B cell (primary cell): ENCODE data around the gene PACSIN2.

Experiments used
- CTCF ChIP-seq: fragments of 200-600 bp; IDR thresholded peaks from one replicate; pipeline ENCODE4 v1.8.0; 2022; ENCODE audit warnings: antibody characterized with exemption, mild to moderate bottlenecking
- EZH2 ChIP-seq: IDR thresholded peaks from 2 replicates; pipeline ENCODE4 v1.6.1; 2012; ENCODE audit warnings: borderline replicate concordance, low read depth, mild to moderate bottlenecking, moderate library complexity, low read length; ENCODE audit not compliant: insufficient read depth, poor library complexity, severe bottlenecking

- TF ChIP-seq CTCF, result peak; percentile 46
- no peak for TF ChIP-seq EZH2
Observed at GRCh38 chr22:42967933-42968332, 47.0 kb downstream of the PACSIN2 start.
